Upper lobe of right lung (tissue), 1 donor: ENCODE measurements around the gene GUK1. TPM values are rescaled to one million over a fixed set of nuclear protein-coding genes. Genes with fewer than 3 reads are reported as not detected.

Source experiments
- ATAC-seq: fragments of 200-7000 bp; cut with Tn5 transposase; one replicate; pipeline ENCODE4 v1.9.1; 2020; ENCODE audit warnings: mild to moderate bottlenecking, moderate library complexity
- DNase-seq: peaks from one replicate; pipeline ENCODE4 v3.0.0-alpha.2; 2020
- H3K27ac ChIP-seq: fragments of 200-600 bp; one replicate; pipeline ENCODE4 v1.8.0; 2022
- H3K27me3 ChIP-seq: fragments of 200-600 bp; one replicate; pipeline ENCODE4 v1.8.0; 2022; ENCODE audit warnings: mild to moderate bottlenecking
- H3K36me3 ChIP-seq: fragments of 200-600 bp; one replicate; pipeline ENCODE4 v1.8.0; 2022
- H3K4me1 ChIP-seq: fragments of 200-600 bp; one replicate; pipeline ENCODE4 v1.8.0; 2022
- H3K4me3 ChIP-seq: fragments of 200-600 bp; one replicate; pipeline ENCODE4 v1.8.0; 2022; ENCODE audit warnings: mild to moderate bottlenecking
- H3K9me3 ChIP-seq: fragments of 200-600 bp; one replicate; pipeline ENCODE4 v1.8.0; 2022
- intact Hi-C: fragments of 100-400 bp; cut with DNase I; formaldehyde crosslinking; loops from one replicate; pipeline ENCODE4 v1.11.0; 2022
- total RNA-seq: library from RNA; stranded (reverse); fragmentation: NEBNext Ultra II Directional; extraction: Animal tissue kit (Norgen Biotek cat#: 25700); gene quantifications from one replicate; pipeline ENCODE4 v1.2.1, GENCODE V29; 2021
- TF ChIP-seq, protein P1 (sequence below): fragments of 200-600 bp; IDR thresholded peaks from one replicate; pipeline ENCODE4 v1.8.0; 2022; ENCODE audit warnings: antibody characterized with exemption
- donor health status: DM: no; HTN: yes; CAD: no; lungs with severe emphysema.

Gene GUK1
- total RNA-seq, 1 donor from 2014 or later = 203 TPM

DNA sequence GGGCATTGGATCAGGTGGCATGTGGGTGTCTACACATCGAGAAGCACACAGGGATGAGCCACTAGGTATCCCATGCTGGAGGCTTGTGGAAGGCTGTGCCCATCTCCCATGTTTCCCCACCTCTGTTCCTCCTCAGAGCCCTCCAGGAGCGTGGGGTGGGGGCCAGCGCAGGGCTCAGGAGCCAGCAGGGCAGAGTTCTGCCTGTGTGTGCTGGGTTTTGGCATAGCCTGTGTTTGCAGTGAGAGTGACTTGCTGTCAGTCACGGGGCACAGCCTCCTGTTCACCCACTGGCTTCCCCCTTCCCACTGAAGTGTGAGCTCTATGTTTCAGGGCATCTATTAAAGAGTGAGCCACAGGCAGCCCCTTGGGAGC, 35.9 kb downstream of the GUK1 start:
- Histone ChIP-seq H3K9me3 (no peaks in the 10 kb centered on the region), H3K36me3 (peaks cover 9% of the 10 kb centered on the region), H3K27ac (peak overlapping the region; percentile 66), H3K4me1 (peaks cover 7% of the 10 kb centered on the region), H3K27me3 (no peaks in the 10 kb centered on the region), H3K4me3 (no peak overlapping the region)
- DNase-seq = no peak
- intact Hi-C loops = no loop called here
- no peak for ATAC-seq
- TF ChIP-seq, protein P1, sequence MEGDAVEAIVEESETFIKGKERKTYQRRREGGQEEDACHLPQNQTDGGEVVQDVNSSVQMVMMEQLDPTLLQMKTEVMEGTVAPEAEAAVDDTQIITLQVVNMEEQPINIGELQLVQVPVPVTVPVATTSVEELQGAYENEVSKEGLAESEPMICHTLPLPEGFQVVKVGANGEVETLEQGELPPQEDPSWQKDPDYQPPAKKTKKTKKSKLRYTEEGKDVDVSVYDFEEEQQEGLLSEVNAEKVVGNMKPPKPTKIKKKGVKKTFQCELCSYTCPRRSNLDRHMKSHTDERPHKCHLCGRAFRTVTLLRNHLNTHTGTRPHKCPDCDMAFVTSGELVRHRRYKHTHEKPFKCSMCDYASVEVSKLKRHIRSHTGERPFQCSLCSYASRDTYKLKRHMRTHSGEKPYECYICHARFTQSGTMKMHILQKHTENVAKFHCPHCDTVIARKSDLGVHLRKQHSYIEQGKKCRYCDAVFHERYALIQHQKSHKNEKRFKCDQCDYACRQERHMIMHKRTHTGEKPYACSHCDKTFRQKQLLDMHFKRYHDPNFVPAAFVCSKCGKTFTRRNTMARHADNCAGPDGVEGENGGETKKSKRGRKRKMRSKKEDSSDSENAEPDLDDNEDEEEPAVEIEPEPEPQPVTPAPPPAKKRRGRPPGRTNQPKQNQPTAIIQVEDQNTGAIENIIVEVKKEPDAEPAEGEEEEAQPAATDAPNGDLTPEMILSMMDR = no peak

DNA sequence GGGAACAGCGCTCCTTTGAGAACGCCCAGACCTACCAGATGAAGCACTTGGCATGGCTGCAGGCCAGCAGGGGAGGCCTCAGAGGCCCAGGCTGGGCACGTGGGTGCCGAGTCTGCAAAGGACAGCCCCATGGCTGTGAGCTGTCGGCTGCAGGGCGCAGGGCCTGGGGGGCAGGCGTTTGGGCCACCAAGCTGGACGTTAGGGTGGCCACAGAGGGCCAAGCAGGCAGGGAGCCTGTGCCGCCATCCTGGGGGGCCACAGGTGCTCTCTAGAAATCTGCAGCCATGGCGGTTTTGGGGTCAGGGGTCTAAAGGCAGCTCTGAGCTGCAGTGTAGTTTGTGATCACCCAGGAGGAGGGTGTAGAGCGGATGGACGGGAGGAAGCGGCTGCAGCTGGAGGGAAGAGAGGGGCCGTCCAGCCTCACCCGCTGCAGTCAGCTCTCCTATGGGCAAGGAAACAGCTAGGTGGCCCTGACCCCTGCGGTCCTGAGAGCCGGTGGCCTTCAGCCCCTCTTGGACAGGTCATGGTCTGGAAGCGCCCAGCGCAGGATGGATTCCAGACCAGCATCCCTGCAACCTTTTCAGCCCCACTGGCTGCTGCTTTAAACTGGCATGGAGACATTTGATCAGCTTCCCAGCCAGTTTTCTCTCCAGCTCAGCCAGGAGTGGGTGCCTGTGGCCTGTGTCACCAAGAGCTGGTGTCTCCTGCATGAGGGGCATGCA, 36.5 kb downstream of the GUK1 start:
- Histone ChIP-seq H3K27ac (peak overlapping the region; percentile 66), H3K4me1 (peaks cover 11% of the 10 kb centered on the region), H3K4me3 (no peak overlapping the region), H3K27me3 (no peaks in the 10 kb centered on the region), H3K36me3 (peaks cover 9% of the 10 kb centered on the region), H3K9me3 (no peaks in the 10 kb centered on the region)
- TF ChIP-seq, protein P1 = no peak
- intact Hi-C loops = no loop called here
- DNase-seq (peak; percentile 63), ATAC-seq (no peak)

DNA sequence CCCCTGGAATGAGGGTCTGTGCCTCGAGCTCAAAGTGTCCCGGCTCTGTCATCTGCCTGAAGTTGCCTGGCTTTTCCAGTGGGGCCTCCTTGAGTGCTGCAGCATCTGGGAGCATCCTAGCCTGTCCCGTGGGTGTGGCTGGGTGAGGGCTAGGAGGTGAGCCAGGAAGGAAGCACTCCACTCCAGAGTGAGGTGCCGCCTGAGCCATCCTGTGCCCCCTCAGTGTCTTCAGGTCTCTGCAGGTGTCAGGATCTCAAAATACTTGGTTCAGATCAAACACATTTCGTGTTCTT, 37.0 kb downstream of the GUK1 start:
- DNase-seq (no peak), ATAC-seq (no peak)
- H3K27me3 ChIP-seq = no peaks in the 10 kb centered on the region
- H3K4me3 ChIP-seq = no peak overlapping the region
- H3K4me1 ChIP-seq = peaks cover 11% of the 10 kb centered on the region
- TF ChIP-seq, protein P1 = no peak
- no peaks in the 10 kb centered on the region for H3K9me3 ChIP-seq
- H3K27ac ChIP-seq = peak overlapping the region; percentile 66
- intact Hi-C loops = no loop called here
- H3K36me3 ChIP-seq = peaks cover 9% of the 10 kb centered on the region

DNA sequence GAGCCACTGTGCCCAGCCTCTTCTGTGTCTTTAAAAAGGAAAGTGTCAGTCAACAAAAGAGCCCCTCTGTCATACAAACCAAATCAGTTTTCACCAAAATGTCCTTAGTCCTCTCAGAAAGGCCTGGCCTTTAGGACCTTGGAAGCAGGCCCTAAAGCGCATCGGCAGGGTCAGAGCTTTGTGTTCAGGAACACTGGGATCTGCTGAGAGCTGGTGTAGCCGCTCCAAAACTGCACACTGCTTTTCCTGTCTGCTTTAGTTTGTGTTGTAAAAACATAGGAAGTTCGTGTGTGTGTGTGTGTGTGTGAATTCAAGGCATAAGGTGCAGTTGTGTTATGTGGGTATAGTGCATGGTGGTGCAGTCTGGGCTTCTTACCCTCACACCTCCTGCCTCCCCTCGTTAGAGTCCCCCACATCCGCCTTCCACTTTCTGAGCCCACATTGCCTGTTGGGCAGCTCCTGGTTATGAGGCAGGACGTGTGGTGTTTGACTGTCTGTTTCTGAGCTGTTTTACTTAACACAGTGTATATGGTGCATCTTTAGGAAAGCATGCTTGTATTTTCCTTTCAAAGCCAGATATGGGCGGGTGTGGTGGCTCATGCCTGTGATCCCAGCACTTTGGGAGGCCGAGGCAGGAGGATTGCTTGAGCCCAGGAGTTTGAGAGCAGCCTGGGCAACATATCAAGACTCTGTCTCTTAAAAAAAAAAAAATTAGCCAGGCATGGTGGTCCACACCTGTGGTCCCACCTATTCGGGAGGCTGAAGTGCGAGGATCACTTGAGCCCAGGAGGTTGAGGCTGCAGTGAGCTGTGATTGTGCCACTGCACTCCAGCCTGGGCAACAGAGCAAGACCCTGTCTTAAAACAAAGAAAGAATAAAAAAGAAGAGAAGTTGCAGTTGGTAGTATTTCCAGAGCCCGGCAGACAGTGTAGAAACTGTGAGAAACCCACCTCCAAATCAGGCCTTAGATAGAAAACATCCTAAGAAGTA, 37.9 kb downstream of the GUK1 start:
- no peak for ATAC-seq
- Histone ChIP-seq H3K9me3 (no peaks in the 10 kb centered on the region), H3K4me1 (peaks cover 11% of the 10 kb centered on the region), H3K36me3 (peaks cover 9% of the 10 kb centered on the region), H3K27ac (peak overlapping the region; percentile 66), H3K27me3 (no peaks in the 10 kb centered on the region), H3K4me3 (no peak overlapping the region)
- peak; percentile 11 for DNase-seq
- intact Hi-C loops = no loop called here
- TF ChIP-seq, protein P1 = no peak

DNA sequence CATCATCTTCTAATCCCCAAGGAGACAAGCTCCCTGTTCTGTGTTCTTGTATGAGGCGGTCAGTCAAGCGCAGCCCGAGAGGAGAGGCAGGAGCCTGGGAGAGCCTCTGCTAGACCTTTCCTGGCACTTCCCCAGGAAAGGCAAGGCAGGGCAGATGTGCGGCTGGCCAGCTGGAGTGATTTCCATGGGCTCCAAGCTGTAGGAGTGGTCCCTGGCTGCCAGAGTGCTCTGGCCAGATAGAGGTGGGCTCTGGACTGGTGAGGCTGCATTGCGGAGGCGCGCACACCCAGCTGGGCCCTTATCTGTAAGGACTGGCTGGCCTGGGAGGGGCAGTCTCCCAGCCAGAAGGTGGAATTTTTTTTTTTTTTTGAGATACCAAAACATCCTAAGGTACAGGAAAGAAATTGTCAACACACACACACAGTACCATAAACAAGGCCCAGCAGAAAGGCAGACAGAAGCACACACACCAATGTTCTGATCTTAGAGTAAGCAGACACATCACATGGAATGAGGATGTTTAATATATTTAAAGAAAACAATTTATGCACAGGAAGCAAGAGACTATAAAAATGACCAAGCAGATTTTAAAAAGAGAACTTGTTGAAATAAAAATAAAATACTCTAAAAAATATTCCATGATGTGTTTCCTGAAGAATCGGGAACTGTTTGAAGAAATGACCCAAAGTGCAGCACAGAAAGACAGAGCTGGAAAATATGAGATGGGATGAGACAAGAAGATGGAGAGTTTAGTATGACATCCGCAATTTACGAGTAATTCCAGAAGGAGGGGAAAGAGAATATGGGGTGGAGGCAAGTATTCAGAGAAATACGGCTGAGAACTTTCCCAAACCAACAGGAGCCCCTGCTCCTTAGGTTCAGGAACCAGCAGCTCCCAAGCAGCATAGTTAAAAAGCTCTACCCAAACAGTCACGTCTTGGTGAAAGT, 38.9 kb downstream of the GUK1 start:
- Histone ChIP-seq H3K4me3 (no peak overlapping the region), H3K27ac (peak overlapping the region; percentile 66), H3K4me1 (peaks cover 11% of the 10 kb centered on the region), H3K9me3 (no peaks in the 10 kb centered on the region), H3K27me3 (no peaks in the 10 kb centered on the region), H3K36me3 (peaks cover 9% of the 10 kb centered on the region)
- intact Hi-C loops = no loop called here
- ATAC-seq (peak; percentile 68), DNase-seq (peak; percentile 66)
- TF ChIP-seq, protein P1 = no peak
